Coronary artery (tissue), 2 donors: Measurements from ENCODE around the gene PFDN4.

Source experiments
- DNase-seq: peaks from one replicate; pipeline ENCODE4 v3.0.0-alpha.2; 2017; ENCODE audit warnings: low spot score
- H3K27ac ChIP-seq, 2 donors: fragments of 200-600 bp; sonication (generic); one replicate each; pipeline ENCODE4 v1.5.1; 2016 to 2019
- H3K4me3 ChIP-seq: fragments of 200-600 bp; sonication (generic); 2 replicates; pipeline ENCODE4 v1.5.1; 2016; ENCODE audit warnings: mild to moderate bottlenecking, moderate library complexity
- TF ChIP-seq, protein P1 (sequence below): fragments of 200-600 bp; sonication (generic); IDR thresholded peaks from one replicate; pipeline ENCODE4 v1.5.1; 2019; ENCODE audit warnings: antibody characterized with exemption

The PFDN4 gene

DNA sequence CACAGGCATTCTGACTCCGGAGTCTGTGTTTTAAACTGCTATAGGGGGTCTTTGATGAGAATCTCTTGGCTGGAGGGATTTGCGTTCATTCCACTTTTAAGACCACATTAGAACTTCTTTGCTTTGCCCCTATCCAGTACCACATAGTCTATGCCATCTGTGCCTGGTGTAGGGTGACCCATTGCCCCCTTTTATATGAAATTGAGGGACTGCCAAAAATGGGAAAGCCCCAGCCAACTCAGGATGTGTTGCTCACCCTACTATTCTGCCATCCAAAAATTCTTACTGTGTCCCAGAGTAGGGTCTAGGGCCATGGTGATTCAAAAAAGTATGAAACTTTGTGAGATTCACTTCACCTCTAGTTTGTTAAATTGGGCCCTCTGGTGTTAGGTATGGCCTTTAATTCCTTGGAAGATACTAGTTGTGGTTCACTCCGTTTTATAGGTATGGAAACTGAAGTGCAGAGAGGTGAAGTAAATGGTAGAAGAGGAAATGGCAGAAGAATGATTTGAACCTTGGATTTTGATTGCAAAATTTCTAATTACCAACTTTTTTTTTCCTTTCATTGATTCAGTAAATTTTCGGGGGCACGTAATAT, 1.4 kb downstream of the PFDN4 start:
- DNase-seq = no peak
- TF ChIP-seq, protein P1, sequence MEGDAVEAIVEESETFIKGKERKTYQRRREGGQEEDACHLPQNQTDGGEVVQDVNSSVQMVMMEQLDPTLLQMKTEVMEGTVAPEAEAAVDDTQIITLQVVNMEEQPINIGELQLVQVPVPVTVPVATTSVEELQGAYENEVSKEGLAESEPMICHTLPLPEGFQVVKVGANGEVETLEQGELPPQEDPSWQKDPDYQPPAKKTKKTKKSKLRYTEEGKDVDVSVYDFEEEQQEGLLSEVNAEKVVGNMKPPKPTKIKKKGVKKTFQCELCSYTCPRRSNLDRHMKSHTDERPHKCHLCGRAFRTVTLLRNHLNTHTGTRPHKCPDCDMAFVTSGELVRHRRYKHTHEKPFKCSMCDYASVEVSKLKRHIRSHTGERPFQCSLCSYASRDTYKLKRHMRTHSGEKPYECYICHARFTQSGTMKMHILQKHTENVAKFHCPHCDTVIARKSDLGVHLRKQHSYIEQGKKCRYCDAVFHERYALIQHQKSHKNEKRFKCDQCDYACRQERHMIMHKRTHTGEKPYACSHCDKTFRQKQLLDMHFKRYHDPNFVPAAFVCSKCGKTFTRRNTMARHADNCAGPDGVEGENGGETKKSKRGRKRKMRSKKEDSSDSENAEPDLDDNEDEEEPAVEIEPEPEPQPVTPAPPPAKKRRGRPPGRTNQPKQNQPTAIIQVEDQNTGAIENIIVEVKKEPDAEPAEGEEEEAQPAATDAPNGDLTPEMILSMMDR = no peak
- Histone ChIP-seq H3K4me3 (peak overlapping the region; percentile 98), H3K27ac (peak overlapping the region in 1 of 2 donors; percentile 95)

DNA sequence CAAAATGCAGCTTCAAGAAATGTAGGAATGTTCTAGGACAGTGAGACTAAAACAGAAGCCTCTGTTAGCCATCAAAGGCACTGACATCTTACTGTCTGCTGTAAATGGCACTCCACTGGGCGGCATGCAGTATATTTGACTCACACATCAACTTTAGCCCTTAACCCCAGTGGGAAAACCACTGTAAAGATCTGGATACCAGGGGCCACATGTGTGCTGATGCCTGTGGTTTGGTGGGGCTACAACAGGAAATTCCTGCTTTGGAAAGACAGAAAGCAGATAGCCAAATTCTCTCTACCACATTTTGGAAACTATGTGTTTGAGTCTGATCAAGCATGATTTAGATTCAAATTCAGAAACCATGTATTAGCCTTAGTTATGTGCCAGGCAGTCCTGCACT, 4.3 kb downstream of the PFDN4 start:
- Histone ChIP-seq H3K27ac (no peak overlapping the region), H3K4me3 (no peak overlapping the region)
- DNase-seq = no peak
- TF ChIP-seq, protein P1 = no peak

DNA sequence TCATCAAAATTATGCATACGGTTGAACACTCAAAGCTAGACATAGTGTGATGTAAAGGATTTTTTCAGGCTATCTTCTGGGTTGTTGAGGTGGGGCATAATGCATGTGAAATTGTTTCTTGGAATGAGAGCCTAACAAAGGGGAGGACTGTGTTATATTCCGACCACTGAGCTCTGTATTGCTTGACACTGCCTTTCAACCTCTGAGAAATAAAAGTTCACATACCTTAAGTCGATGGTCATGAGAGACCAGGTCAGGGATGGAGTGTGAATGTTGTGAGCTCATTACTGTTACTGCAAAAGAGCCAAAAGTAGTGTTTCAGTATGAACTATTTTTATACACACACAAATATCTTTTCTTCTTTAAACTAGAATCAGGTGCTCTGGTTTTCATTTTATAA, 5.0 kb downstream of the PFDN4 start:
- H3K4me3 ChIP-seq = no peak overlapping the region
- TF ChIP-seq, protein P1 = no peak
- DNase-seq = no peak
- H3K27ac ChIP-seq = no peak overlapping the region

DNA sequence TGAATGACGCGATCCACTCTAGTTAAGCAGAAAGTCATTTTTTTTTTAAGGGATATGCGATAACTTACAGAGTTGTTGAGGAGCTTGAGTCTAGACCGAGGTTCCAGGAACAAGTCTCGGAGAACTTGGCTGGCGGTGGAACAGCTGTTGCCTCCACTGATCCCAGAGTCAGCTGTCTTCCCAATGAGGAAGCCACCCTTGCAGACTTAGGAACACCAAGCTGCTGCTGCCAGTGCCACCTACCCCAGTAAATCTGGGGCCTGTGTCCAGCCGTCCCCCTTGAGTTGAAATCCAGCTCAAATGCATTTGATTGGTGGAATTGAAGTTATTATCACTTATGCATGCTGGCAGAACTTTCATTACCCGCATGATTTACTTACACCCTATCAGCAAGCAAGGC, 6.7 kb downstream of the PFDN4 start:
- DNase-seq = no peak
- no peak overlapping the region for H3K27ac ChIP-seq

DNA sequence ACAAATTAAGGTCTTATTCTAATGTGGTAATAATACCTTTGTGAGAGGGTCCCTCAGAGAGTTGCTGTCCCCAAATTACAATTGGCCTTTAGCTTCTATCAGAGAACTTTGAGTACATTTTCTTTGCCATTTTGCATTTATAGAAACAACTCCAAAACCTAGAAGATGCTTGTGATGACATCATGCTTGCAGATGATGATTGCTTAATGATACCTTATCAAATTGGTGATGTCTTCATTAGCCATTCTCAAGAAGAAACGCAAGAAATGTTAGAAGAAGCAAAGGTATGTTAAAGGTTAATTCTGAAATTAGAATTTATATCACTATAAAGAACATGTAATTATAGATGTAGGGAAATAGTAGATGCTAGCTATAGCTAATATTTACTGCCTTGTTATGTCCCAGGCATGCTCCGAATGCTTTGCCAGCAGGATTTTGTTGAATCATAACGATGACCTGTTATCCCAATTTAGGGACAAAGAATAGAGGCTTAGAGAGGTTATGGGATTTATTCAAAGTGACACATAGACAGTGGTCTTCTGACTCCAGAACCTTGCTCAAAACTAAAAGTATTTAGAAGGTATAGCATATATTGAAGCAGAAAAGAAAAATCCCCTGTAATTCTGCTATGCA, 7.4 kb downstream of the PFDN4 start:
- H3K27ac ChIP-seq = no peak overlapping the region
- DNase-seq = no peak
- no peak overlapping the region for H3K4me3 ChIP-seq
- TF ChIP-seq, protein P1 = no peak

More for the DNA sequence above, 6.7 kb downstream of the PFDN4 start:
- TF ChIP-seq, protein P1 = no peak
- no peak overlapping the region for H3K4me3 ChIP-seq

DNA sequence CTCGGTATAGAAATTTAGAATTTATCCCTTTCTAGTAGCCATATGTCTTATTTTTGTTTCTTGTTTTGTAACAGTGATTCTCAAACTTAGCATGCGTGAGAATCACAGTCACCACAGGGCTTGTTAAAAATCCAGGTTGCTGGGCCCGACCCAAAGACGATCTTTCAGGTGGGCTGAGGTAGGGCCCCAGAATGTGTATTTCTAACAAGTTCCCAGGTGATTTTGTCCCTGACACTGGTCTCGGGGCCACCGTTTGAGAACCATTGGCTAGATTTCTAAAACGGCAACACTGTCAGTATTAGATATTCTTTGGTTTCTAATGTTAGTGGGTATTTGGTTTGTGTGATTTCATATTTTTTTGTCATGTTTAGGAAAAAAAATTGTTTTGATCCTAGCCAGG, 9.9 kb downstream of the PFDN4 start:
- TF ChIP-seq, protein P1 = no peak
- no peak for DNase-seq
- no peak overlapping the region for H3K27ac ChIP-seq
- H3K4me3 ChIP-seq = no peak overlapping the region

DNA sequence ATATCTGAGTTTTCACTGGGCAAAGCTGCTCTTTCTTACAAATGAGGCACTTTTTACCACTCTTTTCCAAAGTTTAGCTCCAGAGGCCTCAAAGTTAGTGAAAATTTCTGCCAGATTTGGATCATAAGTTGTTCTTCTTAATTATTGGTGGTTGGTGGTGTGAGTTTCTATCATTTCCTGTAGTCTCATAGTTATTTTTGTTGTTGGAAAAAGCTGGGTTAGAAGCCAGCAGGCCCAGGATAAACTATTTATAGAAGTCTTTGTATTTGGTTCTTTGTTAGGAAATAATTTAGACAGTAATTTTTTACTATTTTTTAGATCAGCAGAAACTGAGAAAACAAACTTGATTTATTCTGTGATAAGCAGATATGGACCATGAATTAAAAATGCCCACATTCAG, 10.6 kb downstream of the PFDN4 start:
- Histone ChIP-seq H3K4me3 (no peak overlapping the region), H3K27ac (no peak overlapping the region)
- TF ChIP-seq, protein P1 = no peak
- no peak for DNase-seq
